Choroid plexus epithelial cell (primary cell): ENCODE results near the gene MPP3.
A peak's percentile ranks its signal among the peaks of the same experiment; 100 is the strongest.

Experiments
- DNase-seq: peaks from one replicate; pipeline ENCODE4 v3.0.0-alpha.2; 2010; ENCODE audit warnings: low read depth
- H3K4me3 ChIP-seq: 2 replicates; pipeline ENCODE4 v1.5.1; 2011; ENCODE audit warnings: low read depth, mild to moderate bottlenecking, control low read depth, low read length, moderate library complexity
- TF ChIP-seq, protein P1 (sequence below): conservative IDR thresholded peaks from 2 replicates; pipeline ENCODE4 v1.5.1; 2011; ENCODE audit warnings: low read depth, mild to moderate bottlenecking, control low read depth, inconsistent platforms, low read length, moderate library complexity

The MPP3 gene

DNA sequence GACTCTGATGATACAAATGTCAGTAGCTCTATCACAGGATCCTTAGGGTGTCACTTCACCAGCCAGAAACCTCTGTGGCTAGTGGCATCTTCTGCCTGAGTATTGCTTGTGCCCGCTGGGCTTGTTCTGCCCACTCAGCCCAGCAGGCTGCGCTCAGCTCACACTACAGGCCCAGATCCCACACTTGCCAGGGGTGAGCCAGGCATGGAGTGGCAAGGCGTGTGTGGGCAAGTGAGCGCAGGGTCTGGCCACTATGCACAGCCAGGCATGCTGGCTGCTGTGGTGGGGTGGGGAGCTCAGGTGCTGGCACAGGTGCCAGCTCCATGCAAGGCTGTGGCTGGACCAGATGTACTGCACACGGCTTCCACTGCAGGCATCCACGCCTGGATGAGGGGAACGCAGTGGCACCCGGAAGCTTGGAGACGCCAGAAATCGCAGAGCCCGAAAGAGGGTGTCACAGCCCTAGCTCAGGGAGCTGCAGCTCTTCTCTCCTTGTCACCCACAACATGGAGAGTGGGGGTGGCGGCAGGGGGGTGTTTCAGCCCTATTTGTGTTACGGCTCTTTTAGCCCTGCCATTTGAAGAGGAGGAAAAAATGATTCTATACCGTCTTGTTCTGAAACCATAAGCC is 42.5 kb downstream of the MPP3 start:
- H3K4me3 ChIP-seq = no peak overlapping the region

DNA sequence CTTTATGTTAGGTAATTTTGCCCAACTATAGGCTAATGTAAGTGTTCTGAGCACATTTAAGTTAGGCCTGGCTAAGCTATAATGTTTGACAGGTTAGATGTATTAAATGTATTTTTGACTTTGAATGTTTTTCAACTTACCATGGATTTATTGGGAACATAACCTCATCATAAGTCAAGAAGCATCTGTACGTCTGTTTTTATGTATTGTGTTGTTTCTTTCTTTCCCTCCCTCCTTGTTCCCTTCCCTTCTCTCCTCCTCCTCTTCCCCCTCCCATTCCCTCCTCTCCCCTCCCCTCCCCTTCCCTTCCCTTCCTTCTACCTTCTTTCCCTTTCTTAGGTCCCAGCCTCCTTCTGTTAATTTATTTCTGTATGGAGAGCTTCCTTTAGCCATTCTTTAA is 43.5 kb downstream of the MPP3 start:
- no peak for DNase-seq
- TF ChIP-seq, protein P1, sequence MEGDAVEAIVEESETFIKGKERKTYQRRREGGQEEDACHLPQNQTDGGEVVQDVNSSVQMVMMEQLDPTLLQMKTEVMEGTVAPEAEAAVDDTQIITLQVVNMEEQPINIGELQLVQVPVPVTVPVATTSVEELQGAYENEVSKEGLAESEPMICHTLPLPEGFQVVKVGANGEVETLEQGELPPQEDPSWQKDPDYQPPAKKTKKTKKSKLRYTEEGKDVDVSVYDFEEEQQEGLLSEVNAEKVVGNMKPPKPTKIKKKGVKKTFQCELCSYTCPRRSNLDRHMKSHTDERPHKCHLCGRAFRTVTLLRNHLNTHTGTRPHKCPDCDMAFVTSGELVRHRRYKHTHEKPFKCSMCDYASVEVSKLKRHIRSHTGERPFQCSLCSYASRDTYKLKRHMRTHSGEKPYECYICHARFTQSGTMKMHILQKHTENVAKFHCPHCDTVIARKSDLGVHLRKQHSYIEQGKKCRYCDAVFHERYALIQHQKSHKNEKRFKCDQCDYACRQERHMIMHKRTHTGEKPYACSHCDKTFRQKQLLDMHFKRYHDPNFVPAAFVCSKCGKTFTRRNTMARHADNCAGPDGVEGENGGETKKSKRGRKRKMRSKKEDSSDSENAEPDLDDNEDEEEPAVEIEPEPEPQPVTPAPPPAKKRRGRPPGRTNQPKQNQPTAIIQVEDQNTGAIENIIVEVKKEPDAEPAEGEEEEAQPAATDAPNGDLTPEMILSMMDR = no peak
- H3K4me3 ChIP-seq = no peak overlapping the region

More for the DNA sequence above, 42.5 kb downstream of the MPP3 start:
- TF ChIP-seq, protein P1 = peak; percentile 52
- no peak for DNase-seq

DNA sequence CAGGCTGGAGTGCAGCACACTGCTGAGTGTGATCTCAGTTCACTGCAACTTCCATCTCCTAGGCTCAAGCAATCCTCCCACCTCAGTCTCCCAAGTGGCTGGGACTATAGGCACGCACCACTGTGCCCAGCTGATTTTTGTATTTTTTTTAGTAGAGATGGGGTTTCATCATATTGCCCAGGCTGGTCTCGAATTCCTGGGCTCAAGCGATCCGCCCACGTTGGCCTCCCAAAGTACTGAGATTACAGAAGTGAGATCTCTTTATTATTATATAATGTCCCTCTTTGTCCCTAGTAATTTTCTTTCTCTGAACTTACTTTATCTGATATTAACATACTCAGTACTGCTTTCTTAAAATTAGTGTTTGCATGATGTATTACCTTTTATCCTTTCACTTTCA is 44.4 kb downstream of the MPP3 start:
- no peak for DNase-seq
- TF ChIP-seq, protein P1 = no peak
- no peak overlapping the region for H3K4me3 ChIP-seq

DNA sequence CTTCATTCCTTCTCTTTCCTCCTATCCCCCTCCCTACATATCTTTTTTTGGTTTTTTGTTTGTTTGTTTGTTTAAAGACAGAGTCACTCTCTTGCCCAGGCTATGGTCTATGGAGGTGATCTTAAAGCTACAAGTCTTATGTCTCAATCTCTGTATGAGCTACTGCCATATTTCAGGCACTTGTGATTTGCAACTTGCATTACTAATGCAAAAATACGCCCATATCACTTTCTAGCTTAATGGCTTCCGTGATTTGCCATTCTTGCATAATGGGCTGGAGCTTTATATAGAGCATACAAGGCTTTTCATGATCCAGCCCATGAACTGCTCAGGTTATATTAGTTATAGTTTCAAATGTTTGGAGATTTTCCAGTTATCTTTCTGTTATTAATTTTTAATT is 45.2 kb downstream of the MPP3 start:
- TF ChIP-seq, protein P1 = no peak
- no peak overlapping the region for H3K4me3 ChIP-seq
- DNase-seq = no peak

DNA sequence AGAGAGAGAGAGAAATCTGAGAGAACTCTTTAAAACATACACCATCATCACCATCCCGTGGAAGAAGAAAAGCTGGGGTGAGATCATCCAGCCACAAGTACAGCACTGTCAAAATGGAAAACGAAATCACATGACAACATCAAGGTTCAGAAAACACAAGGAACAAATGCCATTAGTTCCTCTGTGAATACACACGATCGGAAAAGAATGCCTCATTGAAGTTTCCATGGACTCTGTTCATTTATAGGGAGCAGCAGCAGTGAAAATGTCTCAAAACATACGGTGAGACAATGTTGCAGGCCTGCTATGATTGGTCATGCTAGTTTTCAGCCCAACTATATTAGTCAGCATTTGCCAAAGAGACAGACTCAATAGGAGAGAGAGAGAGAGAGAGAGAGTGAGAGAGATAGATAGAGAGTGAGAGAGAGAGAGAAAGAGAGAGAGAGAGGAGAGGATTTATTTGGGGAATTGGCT is 48.3 kb downstream of the MPP3 start:
- TF ChIP-seq, protein P1 = no peak
- no peak overlapping the region for H3K4me3 ChIP-seq
- DNase-seq = peak; percentile 71

DNA sequence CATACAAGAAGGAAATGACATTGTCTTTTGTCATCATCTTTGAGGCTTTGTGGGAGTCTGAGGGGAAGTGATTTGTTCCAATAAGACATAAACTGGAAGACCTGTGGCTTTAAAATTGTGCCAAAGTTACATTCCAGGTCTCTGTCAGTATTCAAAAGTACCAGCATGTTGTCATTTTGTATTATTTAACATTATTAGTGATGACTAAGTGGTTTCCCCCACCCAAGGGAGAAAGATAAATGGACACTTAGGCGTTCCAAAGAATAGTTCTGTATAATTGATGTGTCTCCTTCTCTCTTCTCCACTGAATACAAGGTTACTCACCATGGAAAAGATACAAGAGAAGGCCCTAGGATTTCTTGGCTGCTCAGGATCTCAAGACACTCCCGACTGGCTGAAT is 48.9 kb downstream of the MPP3 start:
- H3K4me3 ChIP-seq = no peak overlapping the region
- DNase-seq = no peak
- TF ChIP-seq, protein P1 = no peak
